Measurements from ENCODE around the gene HEPACAM2.

The HEPACAM2 gene

GRCh38 chr7:93138576-93138975, 87.7 kb downstream of the HEPACAM2 start:
- no peaks in the 10 kb centered on the region for H3K4me1 ChIP-seq (ENCODE audit: low read length)
- H3K9ac ChIP-seq (ENCODE audit: low read length), result no peak overlapping the region
- peaks cover 88% of the 10 kb centered on the region for H3K36me3 ChIP-seq (replicated peaks; ENCODE audit: low read depth, low read length)
- TF ChIP-seq, protein P1, sequence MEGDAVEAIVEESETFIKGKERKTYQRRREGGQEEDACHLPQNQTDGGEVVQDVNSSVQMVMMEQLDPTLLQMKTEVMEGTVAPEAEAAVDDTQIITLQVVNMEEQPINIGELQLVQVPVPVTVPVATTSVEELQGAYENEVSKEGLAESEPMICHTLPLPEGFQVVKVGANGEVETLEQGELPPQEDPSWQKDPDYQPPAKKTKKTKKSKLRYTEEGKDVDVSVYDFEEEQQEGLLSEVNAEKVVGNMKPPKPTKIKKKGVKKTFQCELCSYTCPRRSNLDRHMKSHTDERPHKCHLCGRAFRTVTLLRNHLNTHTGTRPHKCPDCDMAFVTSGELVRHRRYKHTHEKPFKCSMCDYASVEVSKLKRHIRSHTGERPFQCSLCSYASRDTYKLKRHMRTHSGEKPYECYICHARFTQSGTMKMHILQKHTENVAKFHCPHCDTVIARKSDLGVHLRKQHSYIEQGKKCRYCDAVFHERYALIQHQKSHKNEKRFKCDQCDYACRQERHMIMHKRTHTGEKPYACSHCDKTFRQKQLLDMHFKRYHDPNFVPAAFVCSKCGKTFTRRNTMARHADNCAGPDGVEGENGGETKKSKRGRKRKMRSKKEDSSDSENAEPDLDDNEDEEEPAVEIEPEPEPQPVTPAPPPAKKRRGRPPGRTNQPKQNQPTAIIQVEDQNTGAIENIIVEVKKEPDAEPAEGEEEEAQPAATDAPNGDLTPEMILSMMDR (IDR thresholded peaks at IDR 0.05; ENCODE audit: low read depth, low read length), result no peak
- no peak for TF ChIP-seq EZH2phosphoT487 (IDR thresholded peaks at IDR 0.05; ENCODE audit: low read depth)
- no peak overlapping the region for H3K27ac ChIP-seq (ENCODE audit: low read length)
- no peaks in the 10 kb centered on the region for H3K27me3 ChIP-seq (ENCODE audit: low read depth, low read length)
- H3K79me2 ChIP-seq (ENCODE audit: low read length), result no peaks in the 10 kb centered on the region
- H2AFZ ChIP-seq (ENCODE audit: low read depth, low read length), result no peak overlapping the region
- no peak overlapping the region for H3K4me2 ChIP-seq (ENCODE audit: low read length)
- no peak overlapping the region for H3K4me3 ChIP-seq (ENCODE audit: low read length)
- no peaks in the 10 kb centered on the region for H4K20me1 ChIP-seq (ENCODE audit: insufficient read depth, low read length)
- peaks cover 16% of the 10 kb centered on the region; the same call in 1 of the 2 replicates for H3K9me3 ChIP-seq (ENCODE audit: insufficient read depth, low read length)

All from OCI-LY3 (cell line).